Adrenal gland (tissue), 5 donors: ENCODE measurements around the gene TMA7B.

Source experiments
- POLR2A ChIP-seq, 2 donors: fragments of 450-650 bp; IDR thresholded peaks; one replicate each; pipeline ENCODE4 v1.6.1; 2017; ENCODE audit warnings: antibody characterized with exemption in 2 of 2, mild to moderate bottlenecking in 2 of 2, moderate library complexity in 1 of 2
- TF ChIP-seq, protein P1 (sequence below), 6 experiments: fragments of 450-650 bp in 4 of 6; fragments of 200-600 bp in 2 of 6; sonication (generic) in 1 of 6; IDR thresholded peaks; 1 replicate in 5 of 6; 2 replicates in 1 of 6; pipeline versions ENCODE4 v1.5.1 to v1.8.0; 2016 to 2021; ENCODE audit warnings: antibody characterized with exemption in 6 of 6, mild to moderate bottlenecking in 2 of 6, moderate library complexity in 1 of 6
- donor health status: DM: no; HTN: no; CAD: no.

DNA sequence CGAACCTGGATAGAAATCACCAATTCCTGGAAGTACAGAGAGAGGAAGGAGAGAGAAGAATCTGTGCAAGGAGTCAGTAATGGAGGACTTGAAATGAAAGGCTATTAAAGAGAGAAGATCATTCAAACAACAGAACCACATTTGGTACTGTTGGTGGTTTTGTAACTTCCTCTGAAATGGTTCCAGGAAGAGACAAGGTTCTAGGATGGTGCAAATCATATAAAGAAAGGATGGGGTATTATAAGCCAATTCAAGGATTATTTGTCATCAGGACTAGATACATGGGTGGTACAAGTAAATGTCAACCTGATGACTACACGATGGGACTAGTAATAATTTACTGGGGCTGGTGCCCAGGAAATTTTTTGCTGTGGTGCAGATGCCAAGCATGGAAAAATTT is 28.9 kb upstream of the TMA7B start:
- TF ChIP-seq, protein P1, sequence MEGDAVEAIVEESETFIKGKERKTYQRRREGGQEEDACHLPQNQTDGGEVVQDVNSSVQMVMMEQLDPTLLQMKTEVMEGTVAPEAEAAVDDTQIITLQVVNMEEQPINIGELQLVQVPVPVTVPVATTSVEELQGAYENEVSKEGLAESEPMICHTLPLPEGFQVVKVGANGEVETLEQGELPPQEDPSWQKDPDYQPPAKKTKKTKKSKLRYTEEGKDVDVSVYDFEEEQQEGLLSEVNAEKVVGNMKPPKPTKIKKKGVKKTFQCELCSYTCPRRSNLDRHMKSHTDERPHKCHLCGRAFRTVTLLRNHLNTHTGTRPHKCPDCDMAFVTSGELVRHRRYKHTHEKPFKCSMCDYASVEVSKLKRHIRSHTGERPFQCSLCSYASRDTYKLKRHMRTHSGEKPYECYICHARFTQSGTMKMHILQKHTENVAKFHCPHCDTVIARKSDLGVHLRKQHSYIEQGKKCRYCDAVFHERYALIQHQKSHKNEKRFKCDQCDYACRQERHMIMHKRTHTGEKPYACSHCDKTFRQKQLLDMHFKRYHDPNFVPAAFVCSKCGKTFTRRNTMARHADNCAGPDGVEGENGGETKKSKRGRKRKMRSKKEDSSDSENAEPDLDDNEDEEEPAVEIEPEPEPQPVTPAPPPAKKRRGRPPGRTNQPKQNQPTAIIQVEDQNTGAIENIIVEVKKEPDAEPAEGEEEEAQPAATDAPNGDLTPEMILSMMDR (IDR thresholded peaks at IDR 0.05): no peak
- no peak for TF ChIP-seq POLR2A (IDR thresholded peaks at IDR 0.05)
